Peyer's patch (tissue), 4 donors: ENCODE data around the gene RAB27B.

ENCODE experiments used
- CTCF ChIP-seq, 6 experiments: fragments of 450-650 bp in 4 of 6; fragments of 200-600 bp in 2 of 6; sonication (generic) in 1 of 6; IDR thresholded peaks; one replicate each; pipeline ENCODE4 v1.5.1; 2017 to 2019; ENCODE audit warnings: antibody characterized with exemption in 6 of 6, mild to moderate bottlenecking in 3 of 6, moderate library complexity in 1 of 6
- POLR2A ChIP-seq, 2 donors: fragments of 450-650 bp; IDR thresholded peaks; one replicate each; pipeline ENCODE4 v1.5.1; 2017; ENCODE audit warnings: antibody characterized with exemption in 2 of 2, mild to moderate bottlenecking in 2 of 2, moderate library complexity in 2 of 2

GRCh38 chr18:54805571-54806334, 22.5 kb upstream of the RAB27B start:
- TF ChIP-seq CTCF (IDR thresholded peaks at IDR 0.05) = no peak
- TF ChIP-seq POLR2A (IDR thresholded peaks at IDR 0.05) = no peak
